HEK293 (cell line): ENCODE results near the gene MTOR.
A peak's percentile ranks its signal among the peaks of the same experiment; 100 is the strongest.
"Not testable (repeated sequence)": the region's sequence is repeated elsewhere in the genome, so short reads cannot be mapped to it uniquely, and the experiment has no call there.

ENCODE experiments used
- CTCF ChIA-PET: fragments of 350-600 bp; formaldehyde crosslinking; extraction: SDS; loops from one replicate; lab custom pipeline; 2021; ENCODE audit warnings: antibody characterized with exemption; lab: Yijun Ruan, JAX
- POLR2A ChIA-PET: fragments of 300-600 bp; formaldehyde crosslinking; extraction: SDS; loops from one replicate; lab custom pipeline; 2020; ENCODE audit warnings: antibody characterized with exemption, inconsistent platforms; lab: Yijun Ruan, JAX
- H3K27ac ChIP-seq: fragments of 200-500 bp; sonication (Bioruptor generic); 2 replicates; pipeline ENCODE4 v1.5.1; 2014; ENCODE audit warnings: low read depth, low read length, control low read depth, inconsistent platforms; ENCODE audit errors: extremely low read depth
- H3K36me3 ChIP-seq, 2 experiments: fragments of 200-500 bp in 1 of 2; sonication (Bioruptor generic) in 1 of 2; 1 replicate in 1 of 2; 2 replicates in 1 of 2; pipeline ENCODE4 v1.5.1; 2014 to 2017; ENCODE audit warnings: inconsistent platforms in 2 of 2, low read length in 2 of 2; ENCODE audit not compliant: control insufficient read depth in 2 of 2, insufficient read depth in 1 of 2
- H3K4me1 ChIP-seq: fragments of 200-500 bp; sonication (Bioruptor generic); 2 replicates; pipeline ENCODE4 v1.5.1; 2014; ENCODE audit warnings: mild to moderate bottlenecking, low read length, inconsistent platforms; ENCODE audit not compliant: control insufficient read depth, insufficient read depth
- H3K4me3 ChIP-seq: 2 replicates; pipeline ENCODE4 v1.5.1; 2011; ENCODE audit warnings: low read depth, mild to moderate bottlenecking, control low read depth, low read length, moderate library complexity
- H3K9me3 ChIP-seq: fragments of 200-500 bp; sonication (Bioruptor generic); 2 replicates; pipeline ENCODE4 v1.5.1; 2014; ENCODE audit warnings: low read depth, low read length, inconsistent platforms; ENCODE audit not compliant: control insufficient read depth, insufficient read depth
- FEZF1 ChIP-seq: fragments of 450-650 bp; formaldehyde crosslinking; IDR thresholded peaks from 2 replicates; pipeline ENCODE4 v1.5.1; 2016; ENCODE audit warnings: missing biosample characterization, missing genetic modification characterization
- GLIS1 ChIP-seq: fragments of 450-650 bp; formaldehyde crosslinking; IDR thresholded peaks from 2 replicates; pipeline ENCODE4 v1.5.1; 2016; ENCODE audit warnings: missing biosample characterization, missing genetic modification characterization
- MZF1 ChIP-seq: fragments of 450-650 bp; formaldehyde crosslinking; IDR thresholded peaks from 2 replicates; pipeline ENCODE4 v1.5.1; 2017; ENCODE audit warnings: missing biosample characterization, missing genetic modification characterization, borderline replicate concordance
- OSR2 ChIP-seq: fragments of 450-650 bp; formaldehyde crosslinking; IDR thresholded peaks from 2 replicates; pipeline ENCODE4 v1.5.1; 2016; ENCODE audit warnings: missing biosample characterization, missing genetic modification characterization
- PRDM6 ChIP-seq: fragments of 450-650 bp; formaldehyde crosslinking; IDR thresholded peaks from 2 replicates; pipeline ENCODE4 v1.5.1; 2017; ENCODE audit warnings: missing biosample characterization, missing genetic modification characterization
- SP7 ChIP-seq: fragments of 450-650 bp; formaldehyde crosslinking; IDR thresholded peaks from 2 replicates; pipeline ENCODE4 v1.5.1; 2016; ENCODE audit warnings: missing biosample characterization, missing genetic modification characterization
- WT1 ChIP-seq: fragments of 450-650 bp; formaldehyde crosslinking; IDR thresholded peaks from 2 replicates; pipeline ENCODE4 v1.5.1; 2016; ENCODE audit warnings: missing biosample characterization, missing genetic modification characterization
- ZBTB8A ChIP-seq: fragments of 450-650 bp; formaldehyde crosslinking; IDR thresholded peaks from 2 replicates; pipeline ENCODE4 v1.5.1; 2016; ENCODE audit warnings: missing biosample characterization, missing genetic modification characterization
- ZEB2 ChIP-seq: fragments of 450-650 bp; formaldehyde crosslinking; IDR thresholded peaks from 2 replicates; pipeline ENCODE4 v1.5.1; 2016; ENCODE audit warnings: missing biosample characterization, missing genetic modification characterization
- ZFHX2 ChIP-seq: fragments of 450-650 bp; formaldehyde crosslinking; conservative IDR thresholded peaks from 2 replicates; pipeline ENCODE4 v1.5.1; 2016; ENCODE audit warnings: missing biosample characterization, missing genetic modification characterization
- ZFP3 ChIP-seq: fragments of 450-650 bp; formaldehyde crosslinking; IDR thresholded peaks from 2 replicates; pipeline ENCODE4 v1.5.1; 2016; ENCODE audit warnings: low read depth, missing biosample characterization, missing genetic modification characterization
- ZNF121 ChIP-seq: fragments of 450-650 bp; formaldehyde crosslinking; IDR thresholded peaks from 2 replicates; pipeline ENCODE4 v1.5.1; 2016; ENCODE audit warnings: missing biosample characterization, missing genetic modification characterization
- ZNF2 ChIP-seq: fragments of 450-650 bp; formaldehyde crosslinking; IDR thresholded peaks from 2 replicates; pipeline ENCODE4 v1.5.1; 2016; ENCODE audit warnings: missing biosample characterization, missing genetic modification characterization
- ZNF24 ChIP-seq: fragments of 450-650 bp; formaldehyde crosslinking; IDR thresholded peaks from 2 replicates; pipeline ENCODE4 v1.5.1; 2016; ENCODE audit warnings: missing biosample characterization, missing genetic modification characterization
- ZNF311 ChIP-seq: fragments of 450-650 bp; formaldehyde crosslinking; IDR thresholded peaks from 2 replicates; pipeline ENCODE4 v1.5.1; 2017; ENCODE audit warnings: missing biosample characterization, missing genetic modification characterization, borderline replicate concordance
- ZNF501 ChIP-seq: fragments of 450-650 bp; formaldehyde crosslinking; IDR thresholded peaks from 2 replicates; pipeline ENCODE4 v1.5.1; 2016; ENCODE audit warnings: missing biosample characterization, missing genetic modification characterization
- ZNF580 ChIP-seq: fragments of 450-650 bp; formaldehyde crosslinking; IDR thresholded peaks from 2 replicates; pipeline ENCODE4 v1.5.1; 2016; ENCODE audit warnings: missing biosample characterization, missing genetic modification characterization
- ZNF677 ChIP-seq: fragments of 450-650 bp; IDR thresholded peaks from 2 replicates; pipeline ENCODE4 v1.5.0; 2018; ENCODE audit warnings: missing biosample characterization, mild to moderate bottlenecking, missing genetic modification characterization, moderate library complexity
- ZNF843 ChIP-seq: fragments of 450-650 bp; formaldehyde crosslinking; IDR thresholded peaks from 2 replicates; pipeline ENCODE4 v1.5.1; 2016; ENCODE audit warnings: missing biosample characterization, missing genetic modification characterization
- ZSCAN5A ChIP-seq: fragments of 450-650 bp; formaldehyde crosslinking; IDR thresholded peaks from 2 replicates; pipeline ENCODE4 v1.5.1; 2016; ENCODE audit warnings: missing biosample characterization, missing genetic modification characterization
- ZXDB ChIP-seq: fragments of 450-650 bp; formaldehyde crosslinking; IDR thresholded peaks from 2 replicates; pipeline ENCODE4 v1.5.1; 2016; ENCODE audit warnings: missing biosample characterization, missing genetic modification characterization

The MTOR gene

GRCh38 chr1:11180342-11180744, 82.0 kb downstream of the MTOR start:
- H3K4me1 ChIP-seq, result peaks cover 11% of the 10 kb centered on the region
- H3K27ac ChIP-seq, result no peak overlapping the region
- POLR2A ChIA-PET, result interaction anchor here (0.9 to 1.3 kb wide), 2 partner anchors 9 to 82 kb away, joined by 4 read pairs; partner anchors contain the start of genes ANGPTL7 and MTOR
- no peaks in the 10 kb centered on the region for H3K9me3 ChIP-seq
- H3K36me3 ChIP-seq, result peaks cover 6 to 61% of the 10 kb centered on the region in 2 experiments; a peak in 2 of 3 replicates
- CTCF ChIA-PET, result interaction anchor here (4.1 kb wide), 1 partner anchor 143 kb away, joined by 19 read pairs; no protein-coding TSS in a partner anchor
- TF ChIP-seq ZNF501 (tag by site-specific recombination) (peak; percentile 62; the same call in 1 of the 2 replicates), ZNF843 (tag by site-specific recombination) (peak; percentile 76), MZF1 (tag by site-specific recombination) (peak; percentile 31; the same call in 1 of the 2 replicates), FEZF1 (tag by site-specific recombination) (peak; percentile 77), PRDM6 (tag by site-specific recombination) (peak; percentile 66), ZBTB8A (tag by site-specific recombination) (peak; percentile 15; the same call in 1 of the 2 replicates), SP7 (tag by site-specific recombination) (0 out of 2 replicates have a peak, but pooled peaks have one; percentile 17), ZNF311 (no peak), ZNF677 (tag by site-specific recombination) (no peak), ZEB2 (tag by site-specific recombination) (no peak), WT1 (tag by site-specific recombination) (0 out of 2 replicates have a peak, but pooled peaks have one; percentile 35), OSR2 (peak; percentile 73), GLIS1 (tag by site-specific recombination) (peak; percentile 79)
- no peak overlapping the region for H3K4me3 ChIP-seq

GRCh38 chr1:11179749-11180148, 82.6 kb downstream of the MTOR start:
- not testable (repeated sequence) for H3K9me3 ChIP-seq, H3K4me3 ChIP-seq, H3K27ac ChIP-seq
- ChIA-PET POLR2A (interaction anchor here (0.9 kb wide), 1 partner anchor 83 kb away, joined by 4 read pairs; the partner anchor contains the start of gene MTOR), CTCF (interaction anchor here (0.7 to 4.1 kb wide), 3 partner anchors 17 to 142 kb away, joined by 3 to 19 read pairs (median 3); no protein-coding TSS in a partner anchor)
- peaks cover 11% of the 10 kb centered on the region for H3K4me1 ChIP-seq
- peak; percentile 79; the same call in 1 of the 2 replicates for TF ChIP-seq ZSCAN5A (tag by site-specific recombination)
- TF ChIP-seq OSR2, result peak; percentile 11; the same call in 1 of the 2 replicates
- TF ChIP-seq ZXDB (tag by site-specific recombination), result peak; percentile 46; the same call in 1 of the 2 replicates
- 0 out of 2 replicates have a peak, but pooled peaks have one; percentile 62 for TF ChIP-seq ZNF24 (tag by site-specific recombination)
- TF ChIP-seq ZFHX2, result peak; percentile 45; the same call in 1 of the 2 replicates
- TF ChIP-seq ZNF121 (tag by site-specific recombination), result 0 out of 2 replicates have a peak, but pooled peaks have one; percentile 32
- 0 out of 2 replicates have a peak, but pooled peaks have one; percentile 24 for TF ChIP-seq ZNF2 (tag by site-specific recombination)
- peak; percentile 90 for TF ChIP-seq ZNF580
- peak; percentile 74 for TF ChIP-seq ZFP3 (tag by site-specific recombination)
- peaks cover under 1 to 59% of the 10 kb centered on the region in 2 experiments; a peak in 2 of 3 replicates for H3K36me3 ChIP-seq
